Osteoblast (primary cell): Measurements from ENCODE around the gene SHLD1. TPM values are rescaled to one million over a fixed set of nuclear protein-coding genes. Genes with fewer than 3 reads are reported as not detected.

Experiments used
- DNase-seq: peaks from one replicate; pipeline ENCODE4 v3.0.0; 2011; ENCODE audit warnings: low spot score, mixed read lengths; ENCODE audit not compliant: insufficient read length; ENCODE audit errors: missing footprints
- H2AFZ ChIP-seq: 2 replicates; pipeline ENCODE4 v1.6.0; 2011; ENCODE audit warnings: mild to moderate bottlenecking, low read length
- H3K27ac ChIP-seq: 2 replicates; pipeline ENCODE4 v1.5.1; 2011; ENCODE audit warnings: mild to moderate bottlenecking, low read depth, low read length, moderate library complexity
- H3K27me3 ChIP-seq: 2 replicates; pipeline ENCODE4 v1.6.0; 2012; ENCODE audit warnings: mild to moderate bottlenecking, control low read depth, inconsistent platforms, low read length, moderate library complexity; ENCODE audit not compliant: insufficient read depth
- H3K36me3 ChIP-seq: 2 replicates; pipeline ENCODE4 v1.5.1; 2011; ENCODE audit warnings: mild to moderate bottlenecking, low read length, control low read depth, moderate library complexity; ENCODE audit not compliant: insufficient read depth
- H3K4me1 ChIP-seq: 2 replicates; pipeline ENCODE4 v1.5.1; 2011; ENCODE audit warnings: mild to moderate bottlenecking, low read length, control low read depth, moderate library complexity; ENCODE audit not compliant: insufficient read depth
- H3K4me2 ChIP-seq: 2 replicates; pipeline ENCODE4 v1.6.0; 2011; ENCODE audit warnings: mild to moderate bottlenecking, low read length; ENCODE audit not compliant: insufficient read depth
- H3K4me3 ChIP-seq: fragments of 200-600 bp; sonication (generic); 3 replicates; pipeline ENCODE4 v1.5.1; 2012; ENCODE audit warnings: mild to moderate bottlenecking, low read length, inconsistent platforms; ENCODE audit not compliant: insufficient read depth
- H3K79me2 ChIP-seq: 2 replicates; pipeline ENCODE4 v1.6.0; 2012; ENCODE audit warnings: mild to moderate bottlenecking, low read length, control low read depth, inconsistent platforms; ENCODE audit not compliant: insufficient read depth
- H3K9me3 ChIP-seq: 2 replicates; pipeline ENCODE4 v1.5.1; 2011; ENCODE audit warnings: low read depth, low read length, control low read depth
- H4K20me1 ChIP-seq: 2 replicates; pipeline ENCODE4 v1.6.0; 2012; ENCODE audit warnings: mild to moderate bottlenecking, low read length, control low read depth; ENCODE audit not compliant: insufficient read depth
- total RNA-seq: library from RNA; depleted of rRNA; stranded (reverse); fragments of >200 nt; gene quantifications from 2 replicates; pipeline ENCODE4 v1.2.3, GENCODE V29; 2012
- TF ChIP-seq, protein P1 (sequence below): IDR thresholded peaks from 2 replicates; pipeline ENCODE4 v1.5.1; 2011; ENCODE audit warnings: mild to moderate bottlenecking, low read depth, low read length, moderate library complexity; ENCODE audit errors: extremely low read depth

SHLD1 gene
- total RNA-seq, 1 donor, result 1.4 TPM

DNA sequence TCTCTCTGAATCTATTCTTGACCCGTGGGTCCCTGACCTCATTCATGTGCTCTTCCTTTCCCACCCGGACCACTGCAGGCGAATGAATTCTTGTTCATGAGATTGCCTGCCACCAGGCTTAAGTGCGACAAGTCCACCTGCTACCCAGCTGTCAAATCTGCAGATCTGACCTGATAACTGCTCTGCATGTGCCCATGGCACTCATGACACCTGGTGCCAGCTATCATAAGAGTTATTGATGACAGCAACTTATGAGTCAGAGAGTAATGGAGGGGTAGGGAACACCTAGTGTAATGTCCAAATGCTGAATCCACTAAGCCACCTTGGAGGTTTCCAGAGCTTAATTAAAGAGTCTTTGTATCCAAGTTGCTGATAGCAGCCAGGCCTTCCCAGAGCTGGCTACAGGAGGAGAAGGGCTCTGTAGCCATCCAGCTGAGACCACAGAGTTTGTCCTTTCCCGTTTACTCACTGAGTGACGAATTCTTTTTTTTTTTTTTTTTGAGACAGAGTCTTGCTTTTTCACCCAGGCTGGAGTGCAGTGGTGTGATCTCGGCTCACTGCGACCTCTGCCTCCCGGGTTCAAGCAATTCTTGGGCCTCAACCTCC, 17.4 kb downstream of the SHLD1 start:
- Histone ChIP-seq H3K79me2 (no peaks in the 10 kb centered on the region), H3K36me3 (no peaks in the 10 kb centered on the region), H3K4me3 (no peak overlapping the region), H3K4me1 (no peaks in the 10 kb centered on the region), H3K9me3 (no peaks in the 10 kb centered on the region), H3K27ac (no peak overlapping the region), H3K4me2 (no peak overlapping the region), H3K27me3 (no peaks in the 10 kb centered on the region), H2AFZ (no peak overlapping the region), H4K20me1 (no peaks in the 10 kb centered on the region)
- DNase-seq, result no peak
- TF ChIP-seq, protein P1, sequence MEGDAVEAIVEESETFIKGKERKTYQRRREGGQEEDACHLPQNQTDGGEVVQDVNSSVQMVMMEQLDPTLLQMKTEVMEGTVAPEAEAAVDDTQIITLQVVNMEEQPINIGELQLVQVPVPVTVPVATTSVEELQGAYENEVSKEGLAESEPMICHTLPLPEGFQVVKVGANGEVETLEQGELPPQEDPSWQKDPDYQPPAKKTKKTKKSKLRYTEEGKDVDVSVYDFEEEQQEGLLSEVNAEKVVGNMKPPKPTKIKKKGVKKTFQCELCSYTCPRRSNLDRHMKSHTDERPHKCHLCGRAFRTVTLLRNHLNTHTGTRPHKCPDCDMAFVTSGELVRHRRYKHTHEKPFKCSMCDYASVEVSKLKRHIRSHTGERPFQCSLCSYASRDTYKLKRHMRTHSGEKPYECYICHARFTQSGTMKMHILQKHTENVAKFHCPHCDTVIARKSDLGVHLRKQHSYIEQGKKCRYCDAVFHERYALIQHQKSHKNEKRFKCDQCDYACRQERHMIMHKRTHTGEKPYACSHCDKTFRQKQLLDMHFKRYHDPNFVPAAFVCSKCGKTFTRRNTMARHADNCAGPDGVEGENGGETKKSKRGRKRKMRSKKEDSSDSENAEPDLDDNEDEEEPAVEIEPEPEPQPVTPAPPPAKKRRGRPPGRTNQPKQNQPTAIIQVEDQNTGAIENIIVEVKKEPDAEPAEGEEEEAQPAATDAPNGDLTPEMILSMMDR, result no peak

DNA sequence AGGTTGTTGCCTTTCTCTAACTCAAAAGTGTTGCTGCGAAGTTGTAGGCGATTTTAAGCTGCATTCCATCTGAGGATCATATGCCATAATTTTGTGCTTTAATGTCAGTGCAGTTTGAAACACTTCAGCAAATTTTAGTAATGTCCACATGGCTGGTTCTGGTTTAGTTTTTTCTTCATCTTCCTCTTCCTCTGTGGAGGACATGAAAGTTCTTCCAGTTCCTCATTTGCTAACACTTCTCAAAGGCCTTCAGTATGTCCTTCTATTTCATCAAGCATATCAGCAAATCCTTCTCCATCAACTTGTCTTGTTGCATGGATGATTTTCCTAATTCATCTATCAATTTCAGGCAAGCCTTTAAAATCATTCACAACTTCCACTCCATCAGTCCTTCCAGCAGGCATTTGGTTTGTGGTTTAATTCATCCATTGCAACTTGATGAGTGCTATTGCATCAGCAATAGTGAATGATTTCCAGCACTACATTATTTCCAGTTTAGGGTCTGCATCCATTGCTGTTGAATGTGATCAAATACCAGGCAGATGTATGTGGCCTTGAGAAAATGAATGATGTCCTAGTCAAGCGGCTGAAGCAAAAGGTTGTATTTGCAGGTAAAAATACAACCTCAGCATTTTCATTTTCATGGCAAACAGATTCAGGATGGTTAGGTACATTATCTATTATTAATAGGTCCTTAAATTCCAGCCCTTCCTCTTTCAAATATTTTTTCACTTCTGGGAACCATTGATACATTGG, 20.2 kb downstream of the SHLD1 start:
- H3K4me2 ChIP-seq, result no peak overlapping the region
- H3K27ac ChIP-seq, result no peak overlapping the region
- H3K4me3 ChIP-seq, result no peak overlapping the region
- no peaks in the 10 kb centered on the region for H3K36me3 ChIP-seq
- H3K9me3 ChIP-seq, result no peaks in the 10 kb centered on the region
- no peak for DNase-seq
- H2AFZ ChIP-seq, result no peak overlapping the region
- no peaks in the 10 kb centered on the region for H3K79me2 ChIP-seq
- TF ChIP-seq, protein P1, result no peak
- H3K4me1 ChIP-seq, result no peaks in the 10 kb centered on the region
- no peaks in the 10 kb centered on the region for H3K27me3 ChIP-seq
- no peaks in the 10 kb centered on the region for H4K20me1 ChIP-seq

DNA sequence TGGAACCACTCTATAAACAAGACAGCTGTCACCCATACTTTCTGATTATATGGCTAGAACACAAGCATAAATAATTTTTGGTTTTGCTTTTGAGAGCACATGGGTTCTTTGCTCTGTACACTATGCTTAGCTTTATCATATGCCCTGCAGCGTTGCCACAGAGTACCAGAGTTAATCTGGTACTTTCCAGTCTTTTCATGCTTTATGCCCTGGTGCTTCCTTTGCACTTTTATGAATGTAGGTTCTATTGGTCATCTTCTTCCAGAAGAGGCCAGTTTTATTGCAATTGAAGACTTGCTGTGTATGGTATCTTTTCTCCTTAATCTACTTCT, 20.8 kb downstream of the SHLD1 start:
- no peaks in the 10 kb centered on the region for H3K36me3 ChIP-seq
- H4K20me1 ChIP-seq, result no peaks in the 10 kb centered on the region
- no peak for DNase-seq
- H2AFZ ChIP-seq, result no peak overlapping the region
- H3K4me3 ChIP-seq, result no peak overlapping the region
- no peak overlapping the region for H3K4me2 ChIP-seq
- H3K27ac ChIP-seq, result no peak overlapping the region
- H3K9me3 ChIP-seq, result no peaks in the 10 kb centered on the region
- no peaks in the 10 kb centered on the region for H3K27me3 ChIP-seq
- no peaks in the 10 kb centered on the region for H3K4me1 ChIP-seq
- TF ChIP-seq, protein P1, result no peak
- no peaks in the 10 kb centered on the region for H3K79me2 ChIP-seq

DNA sequence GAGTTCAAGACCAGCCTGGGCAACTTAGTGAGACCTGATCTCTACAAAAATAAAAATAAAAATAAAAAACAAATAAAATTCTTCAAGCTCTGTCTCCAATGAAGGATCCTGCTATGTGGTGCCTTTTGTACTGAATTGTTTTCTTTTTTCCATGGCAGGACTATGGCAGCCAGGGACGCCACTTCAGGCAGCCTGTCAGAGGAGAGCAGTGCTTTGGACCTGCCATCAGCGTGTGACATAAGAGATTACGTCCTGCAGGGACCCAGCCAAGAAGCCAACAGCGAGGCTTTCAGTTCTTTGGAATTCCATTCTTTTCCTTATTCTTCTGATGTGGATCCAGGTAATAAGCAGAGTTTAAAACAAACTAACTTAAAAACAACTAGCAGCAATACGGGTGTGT, 22.5 kb downstream of the SHLD1 start:
- Histone ChIP-seq H2AFZ (no peak overlapping the region), H3K79me2 (no peaks in the 10 kb centered on the region), H3K27me3 (no peaks in the 10 kb centered on the region), H3K36me3 (no peaks in the 10 kb centered on the region), H3K4me1 (no peaks in the 10 kb centered on the region), H3K9me3 (no peaks in the 10 kb centered on the region), H3K27ac (no peak overlapping the region), H3K4me3 (no peak overlapping the region), H3K4me2 (no peak overlapping the region), H4K20me1 (no peaks in the 10 kb centered on the region)
- TF ChIP-seq, protein P1, result no peak
- DNase-seq, result no peak
